ENCODE data around the gene TMEM238L.

TMEM238L gene

GRCh38 chr17:10815319-10815718 lies 11.4 kb upstream of the TMEM238L start:
- no peak overlapping the region for H3K9ac ChIP-seq (ENCODE audit: low read depth, low read length, poor library complexity, severe bottlenecking)
- H3K4me2 ChIP-seq (ENCODE audit: low read depth, low read length, poor library complexity, severe bottlenecking), result no peak overlapping the region
- H4K20me1 ChIP-seq (ENCODE audit: insufficient read depth, low read length, poor library complexity, severe bottlenecking), result no peaks in the 10 kb centered on the region
- no peak overlapping the region for H3K4me3 ChIP-seq (ENCODE audit: low read length, poor library complexity, severe bottlenecking)
- H3K9me2 ChIP-seq (replicated peaks; ENCODE audit: low read depth, low read length), result no peaks in the 10 kb centered on the region
- H3K27me3 ChIP-seq (ENCODE audit: insufficient read depth, low read length, poor library complexity, severe bottlenecking), result no peaks in the 10 kb centered on the region
- H3K4me1 ChIP-seq (ENCODE audit: insufficient read depth, low read length, poor library complexity, severe bottlenecking), result no peaks in the 10 kb centered on the region
- TF ChIP-seq EZH2phosphoT487 (IDR thresholded peaks at IDR 0.05; ENCODE audit: borderline replicate concordance) (no peak), CTCF (conservative IDR thresholded peaks at IDR 0.05; ENCODE audit: low read length) (no peak)
- no peaks in the 10 kb centered on the region for H3K79me2 ChIP-seq (ENCODE audit: insufficient read depth, low read length)
- no peaks in the 10 kb centered on the region for H3F3A ChIP-seq (ENCODE audit: low read depth)
- H3K36me3 ChIP-seq (ENCODE audit: insufficient read depth, low read length), result no peaks in the 10 kb centered on the region
- no peaks in the 10 kb centered on the region for H3K9me3 ChIP-seq (ENCODE audit: insufficient read depth, low read depth, low read length)
- no peak overlapping the region; the same call in 1 of the 2 replicates for H2AFZ ChIP-seq (ENCODE audit: low read length)

GRCh38 chr17:10814075-10814474 lies 10.2 kb upstream of the TMEM238L start:
- Histone ChIP-seq H3K36me3 (ENCODE audit: insufficient read depth, low read length) (no peaks in the 10 kb centered on the region), H4K20me1 (ENCODE audit: insufficient read depth, low read length, poor library complexity, severe bottlenecking) (no peaks in the 10 kb centered on the region), H3K79me2 (ENCODE audit: insufficient read depth, low read length) (no peaks in the 10 kb centered on the region), H3K4me1 (ENCODE audit: insufficient read depth, low read length, poor library complexity, severe bottlenecking) (no peaks in the 10 kb centered on the region), H2AFZ (ENCODE audit: low read length) (no peak overlapping the region; the same call in 1 of the 2 replicates), H3K4me3 (ENCODE audit: low read length, poor library complexity, severe bottlenecking) (no peak overlapping the region), H3F3A (ENCODE audit: low read depth) (no peaks in the 10 kb centered on the region), H3K9me3 (ENCODE audit: insufficient read depth, low read depth, low read length) (no peaks in the 10 kb centered on the region), H3K27me3 (ENCODE audit: insufficient read depth, low read length, poor library complexity, severe bottlenecking) (no peaks in the 10 kb centered on the region), H3K4me2 (ENCODE audit: low read depth, low read length, poor library complexity, severe bottlenecking) (no peak overlapping the region), H3K9me2 (replicated peaks; ENCODE audit: low read depth, low read length) (no peaks in the 10 kb centered on the region), H3K9ac (ENCODE audit: low read depth, low read length, poor library complexity, severe bottlenecking) (no peak overlapping the region)
- TF ChIP-seq EZH2phosphoT487 (IDR thresholded peaks at IDR 0.05; ENCODE audit: borderline replicate concordance) (no peak), CTCF (conservative IDR thresholded peaks at IDR 0.05; ENCODE audit: low read length) (no peak)

DNA sequence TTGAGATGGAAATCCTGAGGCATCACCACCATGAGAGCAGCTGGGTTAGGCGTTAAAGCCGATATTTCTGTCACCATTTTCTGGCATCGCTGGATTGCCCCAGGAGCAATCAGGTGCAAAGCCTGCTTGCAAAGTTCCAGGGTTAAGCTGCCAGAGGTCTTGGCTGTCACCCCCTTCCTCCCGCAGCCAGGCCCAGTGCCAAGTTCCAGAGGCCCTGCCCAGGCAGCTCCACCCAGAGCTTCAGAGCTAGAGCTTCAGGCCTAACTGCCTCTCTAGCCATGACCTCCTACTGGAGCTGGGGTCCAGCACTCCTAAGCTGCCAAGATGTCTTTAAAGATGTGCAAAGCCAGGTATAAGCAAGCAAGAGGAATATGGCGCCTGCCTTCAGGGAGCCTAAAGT lies 8.8 kb upstream of the TMEM238L start:
- Histone ChIP-seq H3K36me3 (ENCODE audit: insufficient read depth, low read length) (no peaks in the 10 kb centered on the region), H3K4me2 (ENCODE audit: low read depth, low read length, poor library complexity, severe bottlenecking) (no peak overlapping the region), H3K9me3 (ENCODE audit: insufficient read depth, low read depth, low read length) (no peaks in the 10 kb centered on the region), H3K9ac (ENCODE audit: low read depth, low read length, poor library complexity, severe bottlenecking) (no peak overlapping the region), H4K20me1 (ENCODE audit: insufficient read depth, low read length, poor library complexity, severe bottlenecking) (no peaks in the 10 kb centered on the region), H3K4me3 (ENCODE audit: low read length, poor library complexity, severe bottlenecking) (no peak overlapping the region), H3K79me2 (ENCODE audit: insufficient read depth, low read length) (no peaks in the 10 kb centered on the region), H3F3A (ENCODE audit: low read depth) (no peaks in the 10 kb centered on the region), H2AFZ (ENCODE audit: low read length) (no peak overlapping the region), H3K27me3 (ENCODE audit: insufficient read depth, low read length, poor library complexity, severe bottlenecking) (no peaks in the 10 kb centered on the region), H3K4me1 (ENCODE audit: insufficient read depth, low read length, poor library complexity, severe bottlenecking) (no peaks in the 10 kb centered on the region), H3K9me2 (replicated peaks; ENCODE audit: low read depth, low read length) (no peaks in the 10 kb centered on the region)
- TF ChIP-seq EZH2phosphoT487 (IDR thresholded peaks at IDR 0.05; ENCODE audit: borderline replicate concordance), result no peak
- TF ChIP-seq CTCF (conservative IDR thresholded peaks at IDR 0.05; ENCODE audit: low read length), result no peak
